Adrenal gland (tissue), 5 donors: ENCODE measurements around the gene RILP.

Experiments used
- POLR2A ChIP-seq, 2 donors: fragments of 450-650 bp; IDR thresholded peaks; one replicate each; pipeline ENCODE4 v1.6.1; 2017; ENCODE audit warnings: antibody characterized with exemption in 2 of 2, mild to moderate bottlenecking in 2 of 2, moderate library complexity in 1 of 2
- TF ChIP-seq, protein P1 (sequence below), 6 experiments: fragments of 450-650 bp in 4 of 6; fragments of 200-600 bp in 2 of 6; sonication (generic) in 1 of 6; IDR thresholded peaks; 1 replicate in 5 of 6; 2 replicates in 1 of 6; pipeline versions ENCODE4 v1.5.1 to v1.8.0; 2016 to 2021; ENCODE audit warnings: antibody characterized with exemption in 6 of 6, mild to moderate bottlenecking in 2 of 6, moderate library complexity in 1 of 6
- donor health status: DM: no; HTN: no; CAD: no.

DNA sequence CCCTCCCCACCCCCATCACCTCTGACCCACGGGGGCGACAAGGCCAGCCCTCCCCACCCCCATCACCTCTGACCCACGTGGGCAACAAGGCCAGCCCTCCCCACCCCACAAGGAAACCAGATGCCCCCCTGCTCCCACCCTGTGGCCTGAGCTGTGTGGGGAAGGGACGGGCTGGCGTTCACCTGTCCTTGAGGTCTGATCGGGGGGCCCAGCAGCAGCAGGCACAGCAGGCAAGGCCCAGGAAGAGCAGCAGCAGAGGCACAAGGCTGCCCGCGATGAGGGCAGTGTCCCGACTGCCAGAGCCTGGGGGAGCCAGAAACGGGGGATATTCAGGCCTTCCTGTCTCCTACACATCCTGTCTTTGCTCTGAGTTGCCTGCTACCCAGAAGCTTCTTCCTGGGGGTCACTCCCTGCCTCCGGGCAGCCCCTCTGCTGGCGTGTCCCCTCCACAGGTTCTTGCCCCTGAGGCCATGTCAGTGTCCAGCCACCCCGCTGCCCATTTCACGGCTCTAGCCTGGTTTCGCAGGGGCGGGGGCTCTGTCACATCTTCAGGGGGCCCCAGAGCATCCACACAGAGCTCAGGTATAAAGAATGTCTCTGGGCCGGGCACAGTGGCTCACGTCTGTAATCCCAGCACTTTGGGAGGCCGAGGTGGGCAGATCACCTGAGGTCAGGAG is 10.9 kb downstream of the RILP start:
- TF ChIP-seq, protein P1, sequence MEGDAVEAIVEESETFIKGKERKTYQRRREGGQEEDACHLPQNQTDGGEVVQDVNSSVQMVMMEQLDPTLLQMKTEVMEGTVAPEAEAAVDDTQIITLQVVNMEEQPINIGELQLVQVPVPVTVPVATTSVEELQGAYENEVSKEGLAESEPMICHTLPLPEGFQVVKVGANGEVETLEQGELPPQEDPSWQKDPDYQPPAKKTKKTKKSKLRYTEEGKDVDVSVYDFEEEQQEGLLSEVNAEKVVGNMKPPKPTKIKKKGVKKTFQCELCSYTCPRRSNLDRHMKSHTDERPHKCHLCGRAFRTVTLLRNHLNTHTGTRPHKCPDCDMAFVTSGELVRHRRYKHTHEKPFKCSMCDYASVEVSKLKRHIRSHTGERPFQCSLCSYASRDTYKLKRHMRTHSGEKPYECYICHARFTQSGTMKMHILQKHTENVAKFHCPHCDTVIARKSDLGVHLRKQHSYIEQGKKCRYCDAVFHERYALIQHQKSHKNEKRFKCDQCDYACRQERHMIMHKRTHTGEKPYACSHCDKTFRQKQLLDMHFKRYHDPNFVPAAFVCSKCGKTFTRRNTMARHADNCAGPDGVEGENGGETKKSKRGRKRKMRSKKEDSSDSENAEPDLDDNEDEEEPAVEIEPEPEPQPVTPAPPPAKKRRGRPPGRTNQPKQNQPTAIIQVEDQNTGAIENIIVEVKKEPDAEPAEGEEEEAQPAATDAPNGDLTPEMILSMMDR (IDR thresholded peaks at IDR 0.05): no peak
- TF ChIP-seq POLR2A (IDR thresholded peaks at IDR 0.05): no peak
